H1 (cell line): ENCODE measurements around the gene ADAMTS16.

Experiments
- ATF2 ChIP-seq: IDR thresholded peaks from 2 replicates; pipeline ENCODE4 v1.6.1; 2012; ENCODE audit warnings: low read length, inconsistent platforms
- CTCF ChIP-seq, 3 experiments: IDR thresholded peaks; 1 replicate in 2 of 3; 2 replicates in 1 of 3; pipeline versions ENCODE4 v1.5.1 to v1.6.1; 2011; ENCODE audit warnings: low read length in 3 of 3, mild to moderate bottlenecking in 3 of 3, inconsistent platforms in 2 of 3, low read depth in 1 of 3, moderate library complexity in 1 of 3; ENCODE audit not compliant: insufficient read depth in 1 of 3; ENCODE audit errors: control extremely low read depth in 1 of 3
- HDAC2 ChIP-seq, 2 experiments: fragments of 300-600 bp in 1 of 2; sonication (generic) in 1 of 2; IDR thresholded peaks; 2 replicates each; pipeline ENCODE4 v1.6.1; 2011 to 2012; ENCODE audit warnings: low read depth in 2 of 2, low read length in 2 of 2, mild to moderate bottlenecking in 2 of 2, moderate library complexity in 2 of 2, borderline replicate concordance in 1 of 2, inconsistent platforms in 1 of 2
- JUND ChIP-seq: IDR thresholded peaks from 2 replicates; pipeline ENCODE4 v1.6.1; 2011; ENCODE audit warnings: mild to moderate bottlenecking, improper control_type of control experiment, low read length
- RFX5 ChIP-seq: IDR thresholded peaks from 2 replicates; pipeline ENCODE4 v1.6.1; 2011; ENCODE audit warnings: low read depth, low read length, improper control_type of control experiment, borderline replicate concordance
- SP1 ChIP-seq: IDR thresholded peaks from 2 replicates; pipeline ENCODE4 v1.6.1; 2011; ENCODE audit warnings: low read depth, low read length
- TEAD4 ChIP-seq: IDR thresholded peaks from 2 replicates; pipeline ENCODE4 v1.6.1; 2012; ENCODE audit warnings: low read depth, low read length, inconsistent platforms, mixed read lengths
- YY1 ChIP-seq: IDR thresholded peaks from 2 replicates; pipeline ENCODE4 v1.6.1; 2011; ENCODE audit warnings: low read depth, mild to moderate bottlenecking, low read length

GRCh38 chr5:5134107-5134506 lies 6.0 kb upstream of the ADAMTS16 start:
- no peak for TF ChIP-seq SP1
- TF ChIP-seq TEAD4, result no peak
- TF ChIP-seq ATF2, result no peak
- TF ChIP-seq RFX5, result no peak
- TF ChIP-seq JUND, result no peak
- no peak for TF ChIP-seq HDAC2 (IDR thresholded peaks at IDR 0.05; ENCODE audit: borderline replicate concordance in 1 of 2, low read depth in 2 of 2, low read length in 2 of 2)
- TF ChIP-seq YY1, result no peak
- no peak for TF ChIP-seq CTCF (IDR thresholded peaks at IDR 0.05; ENCODE audit: control extremely low read depth in 1 of 3, insufficient read depth in 1 of 3, low read depth in 1 of 3, low read length in 3 of 3)
